ENCODE results near the gene LIMK2.

LIMK2 gene

DNA sequence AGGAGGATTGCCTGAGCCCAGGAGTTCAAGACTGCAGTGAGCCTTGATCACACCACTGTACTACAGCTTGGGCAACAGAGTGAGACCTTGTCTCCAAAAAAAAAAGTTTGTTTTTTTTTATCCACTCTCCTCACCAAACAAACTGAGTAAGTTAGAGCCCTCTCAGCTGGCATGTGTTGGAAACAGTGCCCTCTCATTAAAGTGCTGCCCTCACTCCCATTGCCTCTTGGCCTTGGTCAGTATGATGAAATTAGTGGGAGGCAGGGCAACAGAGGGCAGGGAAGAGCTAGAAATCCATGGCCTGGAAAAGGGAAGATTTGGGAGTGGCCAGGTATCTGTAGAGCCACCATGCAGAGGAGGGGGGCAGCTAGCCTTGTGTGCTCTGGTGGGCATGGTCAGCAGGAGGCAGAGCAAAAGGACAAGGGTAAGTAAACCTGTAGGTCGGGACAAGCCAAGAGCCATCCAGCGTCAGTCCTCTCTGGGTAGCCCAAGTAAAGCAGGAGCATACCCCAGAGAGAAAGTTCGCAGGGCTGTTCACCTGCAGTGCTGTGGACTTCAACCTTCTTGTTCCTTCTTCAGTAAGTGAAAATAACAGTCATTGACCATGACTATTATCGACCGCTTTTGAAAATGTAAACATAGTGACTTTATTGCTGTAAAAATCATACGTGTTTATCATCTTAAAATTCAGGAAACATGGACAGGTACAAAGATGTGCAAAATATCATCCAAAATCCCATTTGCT, 52.0 kb downstream of the LIMK2 start:
- CTCF ChIA-PET = no interaction called here
- TF ChIP-seq, protein P1, sequence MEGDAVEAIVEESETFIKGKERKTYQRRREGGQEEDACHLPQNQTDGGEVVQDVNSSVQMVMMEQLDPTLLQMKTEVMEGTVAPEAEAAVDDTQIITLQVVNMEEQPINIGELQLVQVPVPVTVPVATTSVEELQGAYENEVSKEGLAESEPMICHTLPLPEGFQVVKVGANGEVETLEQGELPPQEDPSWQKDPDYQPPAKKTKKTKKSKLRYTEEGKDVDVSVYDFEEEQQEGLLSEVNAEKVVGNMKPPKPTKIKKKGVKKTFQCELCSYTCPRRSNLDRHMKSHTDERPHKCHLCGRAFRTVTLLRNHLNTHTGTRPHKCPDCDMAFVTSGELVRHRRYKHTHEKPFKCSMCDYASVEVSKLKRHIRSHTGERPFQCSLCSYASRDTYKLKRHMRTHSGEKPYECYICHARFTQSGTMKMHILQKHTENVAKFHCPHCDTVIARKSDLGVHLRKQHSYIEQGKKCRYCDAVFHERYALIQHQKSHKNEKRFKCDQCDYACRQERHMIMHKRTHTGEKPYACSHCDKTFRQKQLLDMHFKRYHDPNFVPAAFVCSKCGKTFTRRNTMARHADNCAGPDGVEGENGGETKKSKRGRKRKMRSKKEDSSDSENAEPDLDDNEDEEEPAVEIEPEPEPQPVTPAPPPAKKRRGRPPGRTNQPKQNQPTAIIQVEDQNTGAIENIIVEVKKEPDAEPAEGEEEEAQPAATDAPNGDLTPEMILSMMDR (conservative IDR thresholded peaks at IDR 0.05; ENCODE audit: low read depth) = no peak
- POLR2A ChIA-PET (ENCODE audit: low non-redundant PET) = no interaction called here

DNA sequence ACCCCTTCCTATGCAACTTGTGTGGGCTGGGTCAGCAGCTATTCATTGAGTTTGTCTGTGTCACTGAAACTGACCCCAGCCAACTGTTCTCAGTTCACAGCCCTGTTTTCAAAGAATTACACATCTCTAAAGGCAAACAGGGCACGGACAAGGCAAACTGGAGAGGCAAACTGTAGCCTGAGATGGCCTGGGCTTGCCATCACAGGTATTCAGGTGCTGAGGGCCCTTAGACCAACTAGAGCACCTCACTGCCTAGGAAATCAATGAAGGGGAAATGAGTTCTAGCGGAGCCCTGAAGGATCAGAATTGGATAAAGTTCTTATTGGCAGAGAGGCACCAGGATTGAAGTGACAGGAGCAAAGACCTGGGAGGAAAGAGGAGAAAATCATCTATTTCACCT, 56.2 kb downstream of the LIMK2 start:
- H3K27ac ChIP-seq = peak overlapping the region; percentile 37
- CTCF ChIA-PET = no interaction called here
- POLR2A ChIA-PET (ENCODE audit: low non-redundant PET) = no interaction called here
- TF ChIP-seq, protein P1 (conservative IDR thresholded peaks at IDR 0.05; ENCODE audit: low read depth) = no peak
- no peak for DNase-seq (ENCODE audit: low spot score)

More for the DNA sequence above, 52.0 kb downstream of the LIMK2 start:
- no peak for DNase-seq (ENCODE audit: low spot score)
- H3K27ac ChIP-seq = peak overlapping the region; percentile 26

DNA sequence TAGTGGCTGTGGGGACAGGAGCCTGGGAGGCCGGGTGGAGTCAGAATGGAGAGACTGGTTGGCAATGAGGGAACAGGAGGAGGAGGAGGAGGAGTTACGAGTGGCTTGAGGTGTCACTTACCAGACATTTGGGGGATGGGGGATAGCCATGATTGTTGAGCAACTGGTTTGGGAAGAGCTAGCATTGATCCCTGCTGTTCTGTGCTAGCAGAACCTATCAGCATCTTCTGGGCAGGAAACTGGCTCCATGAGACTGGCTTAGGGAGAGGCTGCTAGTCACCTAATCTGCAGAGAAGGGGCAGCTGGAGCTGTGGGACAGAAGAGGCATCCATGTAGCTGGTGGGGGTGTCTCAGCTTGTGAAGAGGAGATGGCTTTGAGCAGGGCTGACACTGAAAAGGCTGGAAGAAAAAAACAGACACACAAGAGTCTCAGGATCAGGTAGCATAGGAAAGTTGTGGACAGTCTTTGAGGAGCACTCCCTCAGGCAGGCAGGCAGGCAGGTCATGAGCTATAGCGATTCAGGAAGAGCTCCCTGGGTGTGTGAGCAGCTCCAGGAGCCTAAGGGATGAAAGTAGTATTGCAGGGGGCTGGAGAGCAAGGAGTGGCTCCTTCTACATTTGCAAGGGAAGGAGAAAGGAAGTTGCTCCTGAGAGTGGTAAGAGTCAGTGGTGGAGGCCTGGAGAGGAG, 57.9 kb downstream of the LIMK2 start:
- no peak for DNase-seq (ENCODE audit: low spot score)
- ChIA-PET POLR2A (ENCODE audit: low non-redundant PET) (no interaction called here), CTCF (interaction anchor here (0.7 kb wide), 1 partner anchor 54 kb away, joined by 3 read pairs; no protein-coding TSS in a partner anchor)
- TF ChIP-seq, protein P1 (conservative IDR thresholded peaks at IDR 0.05; ENCODE audit: low read depth) = no peak
- peak overlapping the region; percentile 58 for H3K27ac ChIP-seq

DNA sequence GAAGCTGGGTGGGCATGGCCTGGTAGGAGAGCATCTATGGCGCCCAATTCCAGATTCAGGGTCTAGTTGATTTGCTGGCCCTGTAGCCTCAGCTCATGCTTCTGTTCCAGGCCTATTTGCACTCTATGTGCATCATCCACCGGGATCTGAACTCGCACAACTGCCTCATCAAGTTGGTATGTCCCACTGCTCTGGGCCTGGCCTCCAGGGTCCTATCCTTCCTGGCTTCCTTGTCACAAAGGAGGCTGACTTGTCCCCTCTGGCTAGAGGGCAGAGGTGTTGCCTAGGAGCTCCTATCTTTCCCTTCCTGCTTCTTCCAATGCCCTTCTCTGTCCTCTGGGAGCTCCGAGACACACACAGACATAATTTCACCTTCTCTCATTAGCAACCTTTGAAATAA, 58.9 kb downstream of the LIMK2 start:
- POLR2A ChIA-PET (ENCODE audit: low non-redundant PET) = no interaction called here
- H3K27ac ChIP-seq = peak overlapping the region; percentile 58
- CTCF ChIA-PET = no interaction called here
- DNase-seq (ENCODE audit: low spot score) = no peak
- TF ChIP-seq, protein P1 (conservative IDR thresholded peaks at IDR 0.05; ENCODE audit: low read depth) = no peak

DNA sequence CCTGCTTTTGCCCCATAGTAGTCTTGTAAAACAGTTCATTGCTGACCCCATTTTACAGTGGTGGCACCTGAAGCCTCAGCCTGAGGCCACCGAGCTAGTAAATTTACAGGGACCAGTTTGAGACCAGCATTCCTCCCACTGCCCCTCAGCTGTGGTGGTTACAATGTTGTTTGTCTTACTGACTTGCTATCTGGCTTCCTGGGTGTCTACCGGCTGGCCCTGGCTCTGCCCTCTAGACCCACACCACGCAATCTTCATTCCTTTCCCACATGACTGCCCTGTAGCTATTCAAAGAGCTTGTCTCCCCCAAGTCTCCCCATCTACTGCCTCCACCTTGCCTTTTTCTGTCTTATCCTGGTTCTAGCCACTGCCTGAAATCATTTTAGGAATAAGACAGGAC, 59.4 kb downstream of the LIMK2 start:
- TF ChIP-seq, protein P1 (conservative IDR thresholded peaks at IDR 0.05; ENCODE audit: low read depth) = no peak
- DNase-seq (ENCODE audit: low spot score) = no peak
- ChIA-PET POLR2A (ENCODE audit: low non-redundant PET) (no interaction called here), CTCF (interaction anchor here (1.0 kb wide), 1 partner anchor 59 kb away, joined by 3 read pairs; the partner anchor contains the start of gene LIMK2)
- H3K27ac ChIP-seq = peak overlapping the region; percentile 58

DNA sequence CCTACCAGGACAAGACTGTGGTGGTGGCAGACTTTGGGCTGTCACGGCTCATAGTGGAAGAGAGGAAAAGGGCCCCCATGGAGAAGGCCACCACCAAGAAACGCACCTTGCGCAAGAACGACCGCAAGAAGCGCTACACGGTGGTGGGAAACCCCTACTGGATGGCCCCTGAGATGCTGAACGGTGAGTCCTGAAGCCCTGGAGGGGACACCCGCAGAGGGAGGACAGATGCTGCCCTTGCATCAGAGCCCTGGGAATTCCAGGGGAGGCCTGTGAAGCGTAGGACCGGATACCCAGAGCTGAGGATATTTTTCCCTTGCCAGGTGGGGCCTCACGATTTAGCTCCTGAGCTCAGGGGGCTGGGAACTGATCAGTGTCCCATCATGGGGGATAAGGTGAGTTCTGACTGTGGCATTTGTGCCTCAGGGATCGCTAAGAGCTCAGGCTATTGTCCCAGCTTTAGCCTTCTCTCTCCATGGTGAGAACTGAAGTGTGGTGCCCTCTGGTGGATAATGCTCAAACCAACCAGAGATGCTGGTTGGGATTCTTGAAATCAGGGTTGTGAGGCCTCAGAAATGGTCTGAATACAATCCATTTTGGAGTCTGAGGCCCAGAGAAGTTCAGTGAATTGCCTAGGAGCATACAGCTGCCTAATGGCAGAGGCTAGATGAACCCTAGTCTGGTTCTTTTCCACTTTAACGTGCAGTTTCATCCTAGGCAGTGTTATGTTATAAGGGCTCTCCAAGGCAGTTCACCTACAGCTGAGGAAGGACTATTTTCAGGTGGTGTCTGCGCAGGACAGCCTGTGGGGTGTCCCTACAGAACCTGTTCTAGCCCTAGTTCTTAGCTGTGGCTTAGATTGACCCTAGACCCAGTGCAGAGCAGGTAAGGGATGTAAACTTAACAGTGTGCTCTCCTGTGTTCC, 60.7 kb downstream of the LIMK2 start:
- TF ChIP-seq, protein P1 (conservative IDR thresholded peaks at IDR 0.05; ENCODE audit: low read depth) = peak; percentile 77
- ChIA-PET POLR2A (ENCODE audit: low non-redundant PET) (no interaction called here), CTCF (interaction anchor here (0.5 to 1.0 kb wide), 5 partner anchors 13 to 60 kb away, joined by 3 to 6 read pairs (median 4); partner anchors contain the start of gene LIMK2)
- DNase-seq (ENCODE audit: low spot score) = no peak
- H3K27ac ChIP-seq = peak overlapping the region; percentile 58
